Pons (tissue), 1 donor: ENCODE results near the gene GRB10.
A peak's percentile ranks its signal among the peaks of the same experiment; 100 is the strongest.

Source experiments
- DNase-seq: peaks from one replicate; pipeline ENCODE4 v3.0.0-alpha.2; 2016; ENCODE audit warnings: low spot score

GRB10 gene

DNA sequence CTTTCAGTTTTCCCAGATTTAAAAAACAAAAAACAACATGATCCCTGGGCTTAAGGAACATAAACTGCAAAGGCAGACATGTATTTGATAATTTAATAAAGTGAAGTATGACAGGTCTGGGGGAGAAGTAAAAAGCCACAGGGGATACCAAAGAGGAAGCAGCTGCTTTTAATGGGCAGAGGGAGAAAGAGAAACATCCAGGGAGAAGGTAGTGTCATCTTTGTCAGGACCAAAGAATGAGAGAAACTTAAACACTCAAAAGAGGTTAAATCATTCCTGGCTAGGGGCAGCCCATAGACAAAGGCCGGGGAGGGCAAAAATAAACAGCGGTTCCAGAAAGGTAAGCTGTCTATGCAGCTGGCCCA, 94.5 kb downstream of the GRB10 start:
- DNase-seq: no peak

GRCh38 chr7:50687575-50688225, 95.0 kb downstream of the GRB10 start:
- no peak for DNase-seq

- DNase-seq: no peak
These were observed 95.6 kb downstream of the GRB10 start for GRCh38 chr7:50687096-50687495.

- peak; percentile 62 for DNase-seq
These were observed 97.3 kb downstream of the GRB10 start for GRCh38 chr7:50685135-50686065.

GRCh38 chr7:50684713-50685075, 98.0 kb downstream of the GRB10 start:
- no peak for DNase-seq

DNA sequence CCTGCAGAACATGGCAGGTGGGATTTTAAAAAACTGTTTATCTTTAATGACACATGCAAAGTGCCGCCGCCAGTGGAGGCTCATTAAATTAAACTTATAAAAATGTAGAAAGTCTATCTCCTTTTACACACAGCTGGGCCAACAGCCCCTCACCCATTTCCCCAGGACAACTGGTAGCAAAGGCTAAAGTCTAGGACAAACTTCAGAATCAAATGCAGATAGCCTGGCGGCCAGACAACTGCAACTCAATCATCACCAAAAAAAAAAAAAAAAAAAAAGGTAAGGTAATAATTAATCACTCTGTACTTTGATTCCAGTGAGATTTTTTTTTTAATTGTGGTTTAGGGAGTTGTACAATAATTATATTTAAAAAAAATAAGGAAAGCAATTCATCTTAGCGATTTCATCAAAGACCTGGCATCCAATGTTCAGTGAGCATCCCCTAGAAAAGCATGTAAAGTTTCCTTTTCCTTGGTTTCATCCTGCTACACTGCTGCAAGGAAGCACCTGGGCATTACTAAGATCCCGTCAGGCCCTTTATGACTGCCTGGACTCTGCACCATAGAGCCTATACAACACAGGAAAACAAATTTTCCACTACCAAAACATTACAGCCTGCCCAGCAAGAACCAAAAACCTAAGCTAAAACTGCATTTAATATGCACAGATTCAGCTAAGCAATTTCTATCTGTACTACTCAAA, 98.5 kb downstream of the GRB10 start:
- no peak for DNase-seq

DNA sequence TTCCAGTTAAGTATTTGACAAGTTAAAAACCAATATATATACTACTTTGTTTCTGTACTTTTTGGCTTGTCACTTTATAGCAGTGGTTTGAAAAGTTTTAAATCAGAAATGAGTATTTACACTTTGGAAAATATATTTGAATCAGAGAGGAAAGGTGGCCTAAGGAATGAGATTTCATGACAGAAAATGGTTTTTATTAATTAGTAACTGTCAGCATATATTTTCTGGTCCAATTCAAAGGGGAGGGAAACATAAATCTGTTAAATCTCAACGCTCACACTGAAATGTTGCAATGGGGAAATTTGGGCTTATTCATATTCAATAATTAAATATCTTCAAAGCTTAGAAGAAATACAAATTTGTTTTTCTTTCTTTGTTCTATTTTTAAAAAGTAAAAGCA, 100.1 kb downstream of the GRB10 start:
- no peak for DNase-seq

DNA sequence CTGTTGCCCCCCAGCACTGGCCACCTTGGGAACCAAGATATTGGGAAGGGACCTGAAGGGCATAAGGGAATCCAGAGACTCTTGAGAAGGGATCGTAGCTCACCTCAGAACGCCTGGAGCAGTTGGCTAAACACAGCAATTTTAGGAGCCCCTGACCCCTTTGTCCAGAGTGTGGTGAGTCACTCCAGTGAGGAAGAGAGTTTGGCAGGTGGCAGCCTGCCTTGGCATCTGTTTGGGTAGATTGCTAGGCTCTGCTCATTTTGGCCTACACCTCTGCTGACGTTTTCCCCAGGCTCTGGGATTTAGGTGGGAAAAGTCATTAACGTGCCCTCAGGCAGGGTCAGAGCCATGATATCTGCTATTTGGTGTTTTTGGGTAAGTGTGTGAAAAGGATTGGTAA, 100.6 kb downstream of the GRB10 start:
- DNase-seq: no peak

DNA sequence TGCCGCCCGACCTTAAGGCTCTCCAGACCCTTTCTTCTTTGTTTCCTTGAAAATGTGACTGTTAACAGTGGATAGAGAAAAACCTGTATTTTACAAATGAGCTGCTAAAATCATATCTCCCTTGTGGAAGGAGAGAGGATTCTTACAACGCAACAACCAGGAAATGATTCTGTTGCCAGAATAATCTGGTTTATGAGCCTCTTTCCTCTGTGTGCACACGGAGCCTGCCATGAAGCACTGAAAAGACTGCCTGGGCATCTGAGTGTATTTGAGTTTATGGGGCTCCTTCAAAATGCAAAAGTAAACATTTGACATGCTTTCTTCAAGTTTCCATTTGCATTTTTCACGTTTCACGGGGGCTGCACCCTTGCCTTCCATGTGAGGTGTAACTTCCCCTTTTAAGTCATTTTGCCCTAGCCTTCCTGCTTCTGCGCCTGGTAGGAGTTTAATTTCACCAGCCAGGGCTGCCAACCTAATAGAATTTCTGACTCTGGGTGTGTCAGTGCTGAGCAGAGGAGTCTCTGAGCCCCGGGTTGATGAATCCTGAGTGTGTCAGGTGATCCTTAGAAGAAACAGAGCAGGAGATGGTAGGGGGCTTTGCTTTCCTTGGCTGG, 101.2 kb downstream of the GRB10 start:
- DNase-seq: no peak

DNA sequence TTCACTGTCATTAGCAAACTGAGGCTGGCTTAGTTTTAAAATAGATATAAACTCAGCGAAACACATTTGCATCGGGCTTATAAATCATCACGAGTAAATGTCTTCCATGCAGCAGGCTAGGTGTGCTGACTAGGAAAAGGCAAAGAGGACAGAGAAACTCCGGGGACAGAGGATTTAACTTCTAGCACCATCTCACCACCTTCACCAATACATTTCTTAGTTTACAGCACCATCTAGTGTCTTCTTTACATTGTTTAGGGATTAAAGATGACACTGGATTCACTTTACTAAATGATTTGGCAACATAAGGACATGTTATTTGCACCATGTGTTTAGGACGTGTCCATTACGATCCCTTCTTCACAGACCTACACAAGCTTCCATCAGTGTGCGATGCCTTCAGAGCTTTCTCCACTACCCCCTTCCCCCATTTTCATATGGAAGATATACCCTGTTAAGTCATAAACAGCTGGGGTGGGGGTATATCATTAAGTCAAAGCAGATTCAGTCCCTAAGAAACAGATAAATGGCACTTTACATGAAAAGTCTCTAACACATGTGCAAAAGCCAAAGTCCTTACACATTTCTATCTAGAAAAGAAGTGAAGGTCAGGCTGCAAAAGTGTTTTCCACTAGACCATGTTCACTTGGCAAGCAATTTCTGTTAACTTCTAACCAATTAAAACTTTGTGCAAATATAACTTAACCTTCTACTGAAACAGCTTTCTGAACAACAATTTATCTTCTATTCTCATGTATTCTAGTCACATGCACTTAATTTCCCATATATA, 103.3 kb downstream of the GRB10 start:
- DNase-seq: peak; percentile 94

- DNase-seq: no peak
These were observed 104.1 kb downstream of the GRB10 start for GRCh38 chr7:50678586-50678985.

GRCh38 chr7:50677638-50677996, 105.1 kb downstream of the GRB10 start:
- no peak for DNase-seq

- peak; percentile 84 for DNase-seq
These were observed 105.7 kb downstream of the GRB10 start for GRCh38 chr7:50676740-50677637.

DNA sequence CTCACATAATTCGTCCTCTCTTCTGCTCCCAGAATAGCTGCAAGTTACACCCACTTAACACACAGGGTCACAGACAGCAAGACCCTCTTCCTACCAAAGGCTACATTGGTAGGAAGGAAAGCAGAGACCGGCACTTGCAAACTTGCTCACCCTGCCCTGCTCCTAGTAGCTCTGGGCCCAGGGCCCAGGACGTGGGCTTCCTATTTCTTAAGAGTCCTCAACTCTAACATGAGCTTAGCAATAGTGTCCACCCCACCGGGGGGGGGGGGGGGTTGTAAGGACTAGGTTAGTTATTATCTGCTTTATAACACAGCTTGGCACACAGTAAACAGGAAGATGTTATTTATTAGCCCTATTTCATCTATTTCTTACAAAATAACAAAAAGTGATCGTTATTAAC, 106.6 kb downstream of the GRB10 start:
- no peak for DNase-seq

DNA sequence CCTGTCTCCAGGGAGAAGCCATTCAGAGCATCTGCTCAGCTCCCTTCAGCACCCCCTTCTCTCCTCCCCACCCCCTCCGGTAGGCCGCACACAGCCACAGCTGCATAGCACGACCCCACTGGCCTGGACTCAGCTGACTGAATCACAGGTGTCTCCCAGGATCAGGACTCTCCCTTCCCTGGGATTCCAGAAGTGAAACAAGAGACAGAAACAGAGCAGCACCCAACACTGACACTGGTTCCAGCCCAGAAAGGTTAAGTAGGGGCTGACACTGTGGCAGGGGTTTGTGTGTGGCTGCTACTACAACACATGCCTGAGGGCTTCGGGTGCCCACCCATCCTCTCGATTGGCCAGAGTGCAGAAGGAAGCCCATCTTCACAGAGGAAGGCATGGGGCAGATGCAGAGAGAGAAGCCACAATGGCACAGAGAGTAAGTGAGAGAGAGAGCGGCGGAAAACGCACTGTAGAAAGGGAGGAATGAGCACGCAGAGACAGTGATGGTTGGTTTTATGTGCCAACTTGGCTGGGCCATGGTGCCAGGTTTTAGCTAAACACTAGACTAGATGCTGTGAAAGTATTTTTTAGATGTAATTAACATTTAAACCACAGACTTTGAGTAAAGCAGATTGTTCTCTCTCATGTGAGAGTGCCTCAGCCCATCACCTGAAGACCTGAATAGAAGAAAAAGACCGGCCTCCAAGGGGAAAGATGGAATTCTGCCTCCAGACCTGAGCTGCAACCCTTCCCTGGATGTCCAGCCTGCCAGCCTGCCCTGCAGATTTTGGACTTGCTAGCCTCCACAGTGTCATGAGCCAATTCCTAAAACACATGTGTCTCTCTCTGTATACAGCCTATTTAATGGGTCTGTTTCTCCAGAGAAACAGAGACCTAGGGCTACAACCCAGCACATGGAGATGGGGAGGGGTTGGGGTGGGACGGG, 107.5 kb downstream of the GRB10 start:
- no peak for DNase-seq

DNA sequence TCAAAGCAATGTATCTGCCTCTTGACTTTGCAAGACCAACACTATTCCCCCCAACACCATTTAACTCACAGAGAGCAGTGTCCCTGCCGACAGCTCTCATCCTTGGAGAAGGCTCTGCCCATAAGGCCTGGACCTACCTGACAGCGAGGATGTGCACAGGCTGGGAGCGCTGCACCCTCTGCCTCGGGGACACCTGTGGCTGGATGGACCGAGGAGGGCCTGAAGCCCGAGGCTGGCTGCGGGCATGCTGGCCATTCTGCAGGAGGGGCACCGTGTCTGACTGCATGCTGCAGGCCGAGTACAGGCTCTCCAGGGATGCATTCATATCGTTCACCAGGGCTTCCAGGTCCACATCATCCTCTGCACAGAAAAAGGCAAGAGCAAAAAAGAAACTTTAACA, 108.4 kb downstream of the GRB10 start:
- DNase-seq: no peak

GRCh38 chr7:50673096-50673495, 109.6 kb downstream of the GRB10 start:
- DNase-seq: no peak

DNA sequence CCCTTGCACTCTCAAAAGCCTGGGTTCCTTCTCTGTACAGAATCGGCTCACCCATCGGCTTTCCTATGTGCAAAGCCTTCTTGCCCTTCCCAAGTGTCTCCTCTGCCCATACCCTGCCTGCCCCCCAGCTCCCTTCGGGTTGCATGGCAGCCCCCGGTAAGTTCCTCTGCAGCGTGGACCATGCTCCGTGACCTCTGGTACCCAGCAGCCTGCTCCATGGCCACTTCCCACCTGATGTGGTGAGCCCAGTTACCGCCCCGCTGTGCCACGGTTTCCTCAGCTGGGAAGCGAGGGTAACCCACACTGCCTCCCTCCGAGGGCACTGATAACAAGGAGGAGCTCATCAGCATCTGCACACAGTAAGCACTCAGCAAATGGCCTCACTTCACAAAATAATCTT, 110.7 kb downstream of the GRB10 start:
- DNase-seq: no peak

- no peak for DNase-seq
These were observed 111.3 kb downstream of the GRB10 start for GRCh38 chr7:50671386-50671785.

DNA sequence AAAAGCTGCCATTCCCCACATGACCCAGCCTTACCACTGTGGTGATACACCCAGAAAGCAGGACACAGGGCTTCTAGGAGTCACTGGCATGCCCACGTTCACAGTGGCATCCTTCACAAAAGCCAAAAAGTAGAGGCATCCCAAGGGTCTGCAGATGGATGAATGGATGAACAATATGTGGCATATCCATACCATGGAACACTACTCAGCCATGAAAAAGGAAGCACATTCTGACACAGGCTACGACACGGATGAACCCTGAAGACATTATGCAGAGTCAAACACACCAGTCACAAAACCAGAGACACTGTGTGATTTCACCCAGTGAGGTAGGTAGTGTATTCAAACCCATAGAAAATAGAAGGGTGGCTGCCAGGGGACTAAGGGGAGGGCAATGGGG, 112.8 kb downstream of the GRB10 start:
- no peak for DNase-seq
